Astrocyte of the spinal cord (primary cell): ENCODE measurements around the gene NEDD4.

ENCODE experiments used
- DNase-seq: peaks from one replicate; pipeline ENCODE4 v3.0.0; 2011; ENCODE audit warnings: low read depth, low spot score
- H3K4me3 ChIP-seq: 2 replicates; pipeline ENCODE4 v1.5.1; 2011; ENCODE audit warnings: low read depth, mild to moderate bottlenecking, low read length, moderate library complexity
- CTCF ChIP-seq: IDR thresholded peaks from 2 replicates; pipeline ENCODE4 v1.5.1; 2012; ENCODE audit warnings: low read depth, mild to moderate bottlenecking, low read length, inconsistent platforms
- in situ Hi-C: cut with HindIII; loops from 2 replicates; pipeline ENCODE4 v1.10.0; 2017; ENCODE audit warnings: low sequenced_read_pairs

NEDD4 gene

GRCh38 chr15:55990998-55991397 lies 2.4 kb downstream of the NEDD4 start:
- no peak overlapping the region for H3K4me3 ChIP-seq
- TF ChIP-seq CTCF: no peak
- DNase-seq: no peak
- in situ Hi-C loops: no loop called here

GRCh38 chr15:55990516-55990915 lies 2.9 kb downstream of the NEDD4 start:
- in situ Hi-C loops: no loop called here
- no peak for DNase-seq
- H3K4me3 ChIP-seq: no peak overlapping the region
- no peak for TF ChIP-seq CTCF

- in situ Hi-C loops: no loop called here
- H3K4me3 ChIP-seq: no peak overlapping the region
- DNase-seq: no peak
- no peak for TF ChIP-seq CTCF
Measured at GRCh38 chr15:55989383-55989782, 4.0 kb downstream of the NEDD4 start.

- no peak overlapping the region for H3K4me3 ChIP-seq
- TF ChIP-seq CTCF: no peak
- in situ Hi-C loops: no loop called here
- DNase-seq: no peak
Measured at GRCh38 chr15:55981582-55982249, 11.7 kb downstream of the NEDD4 start.

GRCh38 chr15:55980511-55980910 lies 12.9 kb downstream of the NEDD4 start:
- no peak for DNase-seq
- in situ Hi-C loops: no loop called here
- no peak for TF ChIP-seq CTCF
- H3K4me3 ChIP-seq: no peak overlapping the region

- no peak for DNase-seq
- no peak overlapping the region for H3K4me3 ChIP-seq
- in situ Hi-C loops: no loop called here
- no peak for TF ChIP-seq CTCF
Measured at GRCh38 chr15:55977231-55977630, 16.2 kb downstream of the NEDD4 start.
